MM.1S (cell line): ENCODE results near the gene F13A1.

Experiments
- DNase-seq: peaks from one replicate; pipeline ENCODE4 v3.0.0-alpha.2; 2015
- H2AFZ ChIP-seq: fragments of 300-600 bp; sonication (generic); 2 replicates; pipeline ENCODE4 v1.6.0; 2016; ENCODE audit warnings: antibody characterized with exemption, low read length
- H3F3A ChIP-seq: fragments of 300-600 bp; sonication (generic); 2 replicates; pipeline ENCODE4 v1.6.1; 2016; ENCODE audit warnings: mild to moderate bottlenecking, antibody characterized with exemption, low read length, moderate library complexity, mixed read lengths; ENCODE audit not compliant: insufficient read depth
- H3K27ac ChIP-seq: fragments of 300-600 bp; sonication (generic); 2 replicates; pipeline ENCODE4 v1.5.1; 2016; ENCODE audit warnings: mild to moderate bottlenecking, low read length
- H3K27me3 ChIP-seq: fragments of 300-600 bp; sonication (generic); replicated peaks from 2 replicates; pipeline ENCODE4 v1.6.0; 2016; ENCODE audit warnings: low read length; ENCODE audit not compliant: insufficient read depth
- H3K36me3 ChIP-seq: fragments of 300-600 bp; sonication (generic); replicated peaks from 2 replicates; pipeline ENCODE4 v1.6.1; 2016; ENCODE audit warnings: mild to moderate bottlenecking, low read length, mixed read lengths; ENCODE audit not compliant: insufficient read depth
- H3K4me1 ChIP-seq: fragments of 300-600 bp; sonication (generic); 2 replicates; pipeline ENCODE4 v1.6.1; 2016; ENCODE audit warnings: low read length, mixed read lengths
- H3K4me2 ChIP-seq: fragments of 300-600 bp; sonication (generic); 2 replicates; pipeline ENCODE4 v1.6.0; 2016; ENCODE audit warnings: low read depth, low read length
- H3K4me3 ChIP-seq: fragments of 300-600 bp; sonication (generic); 2 replicates; pipeline ENCODE4 v1.5.1; 2016; ENCODE audit warnings: low read length, mixed read lengths
- H3K79me2 ChIP-seq: fragments of 300-600 bp; sonication (generic); 2 replicates; pipeline ENCODE4 v1.6.1; 2016; ENCODE audit warnings: mixed run types, low read length, mixed read lengths
- H3K9ac ChIP-seq: fragments of 300-600 bp; sonication (generic); 2 replicates; pipeline ENCODE4 v1.6.1; 2016; ENCODE audit warnings: low read length, mixed read lengths
- H3K9me2 ChIP-seq: fragments of 300-600 bp; sonication (generic); replicated peaks from 2 replicates; pipeline ENCODE4 v1.6.1; 2016; ENCODE audit warnings: mild to moderate bottlenecking, low read length, mixed read lengths; ENCODE audit not compliant: insufficient read depth
- H3K9me3 ChIP-seq: fragments of 300-600 bp; sonication (generic); replicated peaks from 2 replicates; pipeline ENCODE4 v1.6.1; 2016; ENCODE audit warnings: mild to moderate bottlenecking, low read length, mixed read lengths; ENCODE audit not compliant: insufficient read depth
- H4K20me1 ChIP-seq: fragments of 300-600 bp; sonication (generic); 2 replicates; pipeline ENCODE4 v1.6.1; 2016; ENCODE audit warnings: mild to moderate bottlenecking, low read length, moderate library complexity, mixed read lengths; ENCODE audit not compliant: insufficient read depth
- CTCF ChIP-seq: fragments of 300-600 bp; sonication (generic); IDR thresholded peaks from 2 replicates; pipeline ENCODE4 v1.5.1; 2016; ENCODE audit warnings: antibody characterized with exemption, low read length, mixed read lengths
- EZH2 ChIP-seq: fragments of 300-600 bp; sonication (generic); optimal IDR thresholded peaks from 2 replicates; pipeline ENCODE3; 2017; ENCODE audit warnings: low read depth, mild to moderate bottlenecking, antibody characterized with exemption, low read length, mixed read lengths
- EZH2phosphoT487 ChIP-seq: fragments of 300-600 bp; sonication (generic); IDR thresholded peaks from 2 replicates; pipeline ENCODE4 v1.6.1; 2018; ENCODE audit warnings: antibody characterized with exemption, low read length

Gene F13A1

GRCh38 chr6:6177754-6178153 is 142.7 kb downstream of the F13A1 start:
- Histone ChIP-seq H3K4me3 (no peak overlapping the region), H3K27ac (no peak overlapping the region), H3K36me3 (no peaks in the 10 kb centered on the region), H3K27me3 (no peaks in the 10 kb centered on the region), H3K9ac (no peak overlapping the region), H4K20me1 (no peaks in the 10 kb centered on the region), H3K79me2 (no peaks in the 10 kb centered on the region), H3F3A (no peaks in the 10 kb centered on the region), H3K9me2 (no peaks in the 10 kb centered on the region), H2AFZ (no peak overlapping the region), H3K9me3 (no peaks in the 10 kb centered on the region), H3K4me1 (no peaks in the 10 kb centered on the region), H3K4me2 (no peak overlapping the region)
- TF ChIP-seq EZH2phosphoT487 = no peak
- no peak for TF ChIP-seq CTCF
- TF ChIP-seq EZH2 = no peak
- no peak for DNase-seq

- H3K4me3 ChIP-seq = no peak overlapping the region
- H3K79me2 ChIP-seq = no peaks in the 10 kb centered on the region
- no peak overlapping the region for H2AFZ ChIP-seq
- H3K9ac ChIP-seq = no peak overlapping the region
- no peaks in the 10 kb centered on the region for H3F3A ChIP-seq
- no peaks in the 10 kb centered on the region for H3K36me3 ChIP-seq
- no peaks in the 10 kb centered on the region for H4K20me1 ChIP-seq
- TF ChIP-seq EZH2phosphoT487 (no peak), EZH2 (no peak), CTCF (no peak)
- H3K9me3 ChIP-seq = no peaks in the 10 kb centered on the region
- DNase-seq = no peak
- H3K27me3 ChIP-seq = no peaks in the 10 kb centered on the region
- no peak overlapping the region for H3K4me2 ChIP-seq
- no peak overlapping the region for H3K27ac ChIP-seq
- no peaks in the 10 kb centered on the region for H3K4me1 ChIP-seq
- H3K9me2 ChIP-seq = no peaks in the 10 kb centered on the region
These were observed 143.8 kb downstream of the F13A1 start for GRCh38 chr6:6176586-6177228.

GRCh38 chr6:6176127-6176526 is 144.3 kb downstream of the F13A1 start:
- TF ChIP-seq EZH2 = no peak
- TF ChIP-seq CTCF = no peak
- no peak for TF ChIP-seq EZH2phosphoT487
- no peaks in the 10 kb centered on the region for H3K27me3 ChIP-seq
- H3K9me3 ChIP-seq = no peaks in the 10 kb centered on the region
- no peak overlapping the region for H3K27ac ChIP-seq
- no peaks in the 10 kb centered on the region for H4K20me1 ChIP-seq
- DNase-seq = no peak
- H3K4me3 ChIP-seq = no peak overlapping the region
- no peaks in the 10 kb centered on the region for H3K79me2 ChIP-seq
- no peak overlapping the region for H3K9ac ChIP-seq
- no peaks in the 10 kb centered on the region for H3K9me2 ChIP-seq
- no peak overlapping the region for H2AFZ ChIP-seq
- H3K36me3 ChIP-seq = no peaks in the 10 kb centered on the region
- H3K4me1 ChIP-seq = no peaks in the 10 kb centered on the region
- no peak overlapping the region for H3K4me2 ChIP-seq
- no peaks in the 10 kb centered on the region for H3F3A ChIP-seq
